ENCODE results near the gene CRYGN.

DNA sequence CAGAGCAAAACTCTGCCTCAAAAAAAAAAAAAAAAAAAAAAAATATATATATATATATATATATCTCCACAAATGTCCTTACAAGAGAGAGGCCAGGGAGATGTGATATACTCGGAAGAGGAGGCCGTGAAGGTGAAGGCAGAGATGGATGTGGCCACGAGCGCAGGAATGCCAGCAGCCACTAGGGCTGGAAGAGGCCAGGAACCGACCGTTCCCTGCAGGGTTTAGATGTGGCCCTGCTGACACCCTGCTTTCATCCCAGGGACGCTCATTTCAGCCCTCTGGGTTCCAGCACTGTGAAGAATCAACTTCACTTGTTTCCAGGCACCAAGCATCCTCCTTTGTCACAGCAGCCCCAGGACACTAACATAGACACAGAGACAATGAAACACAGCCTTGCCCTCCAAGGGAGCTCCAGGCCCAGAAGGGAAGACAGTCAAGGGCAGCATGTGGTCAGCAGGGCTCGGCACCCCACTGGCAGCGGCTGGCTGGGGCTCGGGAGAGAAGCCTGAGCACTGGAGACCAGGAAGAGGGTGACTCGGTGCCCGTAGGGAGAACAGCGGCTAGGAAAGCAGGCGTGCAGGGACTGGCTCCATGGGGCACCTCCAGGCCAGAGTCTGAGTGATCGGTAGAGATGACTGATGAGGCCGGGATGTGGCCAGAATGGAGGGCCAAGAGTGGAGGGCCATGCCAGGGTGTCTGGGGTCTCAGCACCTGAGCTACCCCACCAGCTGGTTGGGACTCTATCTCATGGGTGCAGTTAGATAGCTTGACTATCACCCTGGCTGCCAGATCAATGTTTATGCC is 37.7 kb downstream of the CRYGN start:
- no peak for TF ChIP-seq EZH2 (IDR thresholded peaks at IDR 0.05; ENCODE audit: insufficient read depth, poor library complexity, severe bottlenecking)
- no peak for TF ChIP-seq EZH2phosphoT487 (IDR thresholded peaks at IDR 0.05; ENCODE audit: insufficient read depth, low read depth)

Measured in GM23248 (cell line).